ENCODE results near the gene SLC38A10.

DNA sequence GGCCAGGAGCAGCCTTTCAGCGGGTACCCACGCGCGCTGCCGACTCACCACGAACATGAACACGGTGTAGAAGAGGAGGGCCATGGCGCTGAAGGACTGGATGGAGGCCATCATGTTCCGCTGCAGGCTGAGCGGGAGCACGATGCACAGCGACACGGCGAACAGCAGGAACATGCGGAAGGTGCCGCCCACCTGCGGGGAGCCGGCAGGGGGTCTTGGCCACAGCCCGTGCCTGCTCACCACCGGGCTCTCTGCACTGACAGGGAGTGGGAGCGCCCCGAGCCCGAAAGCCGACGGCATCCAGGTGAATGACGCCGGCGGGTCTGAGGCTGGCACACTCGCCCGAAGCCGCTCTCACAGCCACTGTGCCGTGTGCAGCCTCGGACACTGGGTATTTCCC is 13.0 kb downstream of the SLC38A10 start:
- TF ChIP-seq POLR2A (IDR thresholded peaks at IDR 0.05; ENCODE audit: low read depth, low read length) (no peak), CEBPB (IDR thresholded peaks at IDR 0.05; ENCODE audit: low read depth, low read length) (no peak)

Data from IMR-90 (cell line).